ENCODE data around the gene REPIN1.

DNA sequence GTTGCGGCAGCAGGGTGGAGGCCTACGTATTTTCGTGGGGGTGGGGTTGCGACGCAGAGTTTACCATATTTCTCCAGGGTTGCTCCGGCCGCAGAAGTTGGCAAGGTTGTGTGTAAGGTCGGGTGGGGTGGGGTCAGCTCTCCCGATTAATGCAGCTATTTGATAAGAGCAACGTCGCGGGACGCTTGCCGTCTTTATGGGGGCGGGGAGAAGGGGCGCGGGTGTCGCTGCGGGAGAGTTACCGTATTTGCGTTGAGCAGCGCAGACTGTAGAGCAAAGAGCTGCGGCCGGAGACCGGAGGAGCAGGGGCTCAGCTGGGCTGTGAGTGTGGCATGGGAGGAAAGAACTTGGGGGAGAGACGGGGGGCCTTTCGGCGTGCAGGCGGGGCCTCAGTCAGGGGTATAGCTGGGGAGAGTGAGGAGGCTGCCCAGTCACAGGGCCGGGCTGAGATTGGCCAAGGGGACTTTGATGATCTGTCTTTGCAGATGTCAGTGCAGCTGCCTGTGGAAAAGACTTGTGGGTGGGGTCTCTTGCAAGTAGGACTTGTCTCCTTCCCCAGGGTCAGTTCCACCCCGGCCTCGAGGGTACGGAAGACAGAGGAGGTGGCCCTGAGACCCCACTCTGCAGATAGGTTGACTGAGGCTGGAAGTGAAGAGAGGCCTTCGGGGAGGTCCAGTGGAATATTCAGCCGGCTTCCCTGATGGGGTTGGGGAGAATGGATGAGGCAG lies 37.1 kb downstream of the REPIN1 start:
- no peak for TF ChIP-seq CTCF (IDR thresholded peaks at IDR 0.05; ENCODE audit: low read length)
- TF ChIP-seq EZH2 (IDR thresholded peaks at IDR 0.05; ENCODE audit: borderline replicate concordance, low read length), result no peak
